Activated B cell treated with CpG ODN at 0.5 μM for 24 hours (primary cell): ENCODE data around the gene NTN4. TPM values are rescaled to one million over a fixed set of nuclear protein-coding genes. Genes with fewer than 3 reads are reported as not detected.

Experiments used
- total RNA-seq: library from RNA; stranded (reverse); gene quantifications from 2 replicates; pipeline ENCODE4 v1.2.3, GENCODE V29; 2022

The NTN4 gene
- total RNA-seq, 1 donor from 2014 or later, result 0.20 TPM

Other genes starting within 250 kb of the NTN4 start
- gene USP44, start 239.3 kb downstream of the NTN4 start, total RNA-seq, result 3.4 and 5.4 TPM in 2 replicates
- gene SNRPF, start 68.2 kb upstream of the NTN4 start, total RNA-seq, result 35.2 and 38.2 TPM in 2 replicates
- 0.09 and 0.42 TPM in 2 replicates for gene CCDC38, start 151.8 kb upstream of the NTN4 start, total RNA-seq
- gene AMDHD1, start 152.6 kb upstream of the NTN4 start, total RNA-seq, result 0.61 and 1.2 TPM in 2 replicates
- 0.66 and 2.5 TPM in 2 replicates for gene HAL, start 205.6 kb upstream of the NTN4 start, total RNA-seq
- 119 and 124 TPM in 2 replicates for gene LTA4H, start 244.8 kb upstream of the NTN4 start, total RNA-seq